AG09319 (cell line): ENCODE measurements around the gene FOXJ1.

Experiments used
- DNase-seq: peaks from one replicate; pipeline ENCODE4 v3.0.0-alpha.2; 2010; ENCODE audit warnings: low read depth; ENCODE audit errors: extremely low read depth
- CTCF ChIP-seq: IDR thresholded peaks from 2 replicates; pipeline ENCODE4 v1.5.1; 2011; ENCODE audit warnings: low read depth, mild to moderate bottlenecking, inconsistent platforms, low read length, moderate library complexity

Gene FOXJ1

GRCh38 chr17:76138896-76139752, 1.9 kb downstream of the FOXJ1 start:
- DNase-seq, result no peak

DNA sequence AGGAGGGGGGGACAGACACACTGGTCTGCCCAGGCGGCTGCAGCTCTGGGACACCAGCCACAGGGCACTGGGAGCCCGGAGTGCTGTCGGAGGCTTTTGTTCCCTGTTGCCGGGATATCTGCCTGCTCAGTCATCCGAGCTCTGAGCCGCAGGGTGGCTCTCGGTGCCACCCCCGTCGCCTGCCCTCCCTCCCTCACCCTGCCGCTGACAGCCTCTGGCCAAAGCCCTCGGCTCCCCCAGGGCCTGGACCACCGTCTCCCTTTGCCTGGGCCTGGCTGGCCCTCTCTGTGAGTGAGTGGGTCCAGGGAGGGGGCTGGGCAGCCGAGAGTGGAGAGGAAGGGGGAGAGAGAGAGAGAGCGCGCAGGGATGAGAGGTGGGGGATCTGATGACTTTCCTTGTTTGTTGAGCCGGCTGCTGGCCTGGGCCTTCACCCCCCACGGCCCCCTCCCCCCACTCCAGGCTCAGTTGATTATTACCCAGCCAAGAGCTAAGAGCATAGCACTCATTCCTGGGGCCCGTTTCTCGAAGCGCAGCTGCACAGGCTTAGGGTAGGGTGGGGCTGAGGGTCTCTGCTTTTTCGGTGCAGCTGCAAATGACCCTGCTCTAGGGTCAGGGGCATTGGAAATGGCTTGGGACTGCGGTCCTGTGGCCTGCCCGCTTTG, 2.7 kb downstream of the FOXJ1 start:
- DNase-seq, result no peak

More at GRCh38 chr17:76138896-76139752, 1.9 kb downstream of the FOXJ1 start:
- TF ChIP-seq CTCF, result no peak

DNA sequence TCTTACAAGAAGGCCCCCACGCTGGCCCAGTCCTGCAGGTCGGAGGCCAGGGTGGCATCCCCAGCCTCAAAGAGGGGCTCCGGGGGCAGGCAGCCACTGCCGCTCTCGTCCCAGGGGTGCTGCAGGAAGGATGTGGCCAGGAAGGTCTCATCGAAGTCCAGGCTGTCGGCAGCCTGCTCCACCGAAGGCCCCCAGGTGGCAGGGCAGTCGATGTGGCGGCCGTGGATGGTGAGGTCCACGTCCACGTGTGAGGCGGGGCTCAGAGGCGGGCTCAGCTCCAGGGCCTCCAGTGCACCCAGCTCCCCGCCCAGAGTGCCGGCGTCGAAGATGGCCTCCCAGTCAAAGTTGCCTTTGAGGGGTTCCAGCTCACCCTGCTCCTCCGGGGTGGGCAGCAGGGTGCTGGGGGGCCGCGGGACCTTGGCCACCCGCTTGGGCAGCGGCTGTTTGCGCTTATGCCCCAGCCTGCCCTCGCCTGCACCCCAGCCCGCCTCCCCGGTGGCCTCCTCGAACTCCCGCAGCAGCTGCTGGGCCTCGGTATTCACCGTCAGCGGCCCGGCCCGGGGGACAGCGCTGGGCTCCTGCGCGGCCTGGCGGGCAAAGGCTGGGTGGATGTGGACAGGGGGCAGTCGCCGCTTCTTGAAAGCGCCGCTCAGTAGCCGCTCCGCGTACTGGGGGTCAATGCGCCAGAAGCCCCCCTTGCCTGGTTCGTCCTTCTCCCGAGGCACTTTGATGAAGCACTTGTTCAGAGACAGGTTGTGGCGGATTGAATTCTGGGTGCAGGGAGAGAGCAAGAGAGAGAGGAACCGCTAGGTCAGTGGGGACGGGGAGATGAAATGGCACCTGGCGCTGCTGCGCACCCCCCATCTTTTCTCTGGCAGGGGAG, 3.5 kb downstream of the FOXJ1 start:
- no peak for DNase-seq
- no peak for TF ChIP-seq CTCF

More for the DNA sequence above, 2.7 kb downstream of the FOXJ1 start:
- no peak for TF ChIP-seq CTCF

DNA sequence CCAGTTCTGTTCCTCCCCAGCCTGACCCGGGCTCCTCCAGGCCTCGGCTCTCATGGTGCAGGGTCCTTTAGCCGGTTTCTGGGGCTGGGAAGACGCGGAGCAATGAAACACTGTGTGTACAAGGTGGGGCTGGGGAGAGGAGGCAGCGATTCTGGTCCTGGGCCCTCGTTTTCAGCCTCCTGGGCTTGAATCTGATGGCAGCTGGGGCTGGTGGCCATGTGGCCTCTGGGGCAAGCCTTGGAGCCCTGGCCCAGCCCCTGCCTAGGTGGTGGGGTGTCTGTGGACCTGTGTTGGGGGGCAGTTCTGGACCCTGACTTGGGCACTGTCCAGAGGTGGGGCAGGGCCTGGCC, 4.1 kb downstream of the FOXJ1 start:
- TF ChIP-seq CTCF, result no peak
- no peak for DNase-seq

- no peak for DNase-seq
Observed at GRCh38 chr17:76136276-76137000, 4.6 kb downstream of the FOXJ1 start.

DNA sequence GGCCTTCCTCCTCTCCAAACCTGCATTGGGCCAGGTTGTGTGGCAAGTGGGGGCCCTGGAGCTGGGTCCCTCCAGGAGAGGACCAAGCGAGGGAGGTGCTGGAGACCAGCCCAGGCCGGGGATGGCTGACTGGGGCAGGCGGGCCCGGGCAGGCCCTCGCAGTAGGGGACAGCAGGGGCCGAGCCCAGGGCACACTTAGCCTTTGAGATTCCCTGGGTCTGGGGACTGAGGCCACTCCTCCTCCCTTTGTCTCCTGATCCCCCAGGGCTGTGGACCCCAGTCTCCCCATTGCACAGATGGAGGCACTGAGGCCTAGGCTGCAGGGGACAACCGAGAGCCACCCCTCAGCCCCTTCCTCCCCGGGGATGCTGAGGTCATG, 5.2 kb downstream of the FOXJ1 start:
- TF ChIP-seq CTCF, result no peak
- no peak for DNase-seq

More at GRCh38 chr17:76136276-76137000, 4.6 kb downstream of the FOXJ1 start:
- no peak for TF ChIP-seq CTCF
